ENCODE results near the gene EFNA1. TPM values are rescaled to one million over a fixed set of nuclear protein-coding genes. Genes with fewer than 3 reads are reported as not detected.

The EFNA1 gene
- total and polyA plus RNA-seq, 2 of the 13 experiments (the other 11 are each of a cell fraction or from before 2014, with no cell fraction given) = 81.8 to 874 TPM

- TF ChIP-seq ZBTB25 (CRISPR knock-in tag; IDR thresholded peaks at IDR 0.05) = peak; percentile 49; the same call in 1 of the 2 replicates
- no peak for TF ChIP-seq AHDC1 (CRISPR knock-in tag; IDR thresholded peaks at IDR 0.05; ENCODE audit: borderline replicate concordance)
- peak; percentile 96 for TF ChIP-seq ZNF605 (CRISPR knock-in tag; IDR thresholded peaks at IDR 0.05)
- TF ChIP-seq ZKSCAN1 (IDR thresholded peaks at IDR 0.05; ENCODE audit: low read length) = no peak
- TF ChIP-seq ZNF652 (CRISPR knock-in tag; IDR thresholded peaks at IDR 0.05; ENCODE audit: borderline replicate concordance, low read depth) = no peak
- peak; percentile 50 for TF ChIP-seq DBP (CRISPR knock-in tag; IDR thresholded peaks at IDR 0.05; ENCODE audit: not compliant biosample characterization)
- TF ChIP-seq MIER3 (CRISPR knock-in tag; IDR thresholded peaks at IDR 0.05; ENCODE audit: borderline replicate concordance) = peak; percentile 33; the same call in 1 of the 2 replicates
- TF ChIP-seq NFIC (IDR thresholded peaks at IDR 0.05; ENCODE audit: low read length) = no peak
- TF ChIP-seq HNF1B (CRISPR knock-in tag; IDR thresholded peaks at IDR 0.05) = peak; percentile 70; the same call in 1 of the 2 replicates
- TF ChIP-seq RARA (CRISPR knock-in tag; IDR thresholded peaks at IDR 0.05) = peak; percentile 23; the same call in 1 of the 2 replicates
- peak; percentile 99 for TF ChIP-seq KDM2A (CRISPR knock-in tag; IDR thresholded peaks at IDR 0.05; ENCODE audit: borderline replicate concordance, low read depth)
- peak; percentile 77 for TF ChIP-seq HINFP (CRISPR knock-in tag; IDR thresholded peaks at IDR 0.05; ENCODE audit: low read depth)
- no peak for TF ChIP-seq MZF1 (CRISPR knock-in tag; IDR thresholded peaks at IDR 0.05; ENCODE audit: borderline replicate concordance)
- TF ChIP-seq ZNF580 (CRISPR knock-in tag; IDR thresholded peaks at IDR 0.05; ENCODE audit: borderline replicate concordance, low read depth) = no peak; the same call in 1 of the 2 replicates
- peak; percentile 46; the same call in 1 of the 2 replicates for TF ChIP-seq DMAP1 (CRISPR knock-in tag; IDR thresholded peaks at IDR 0.05)
- TF ChIP-seq ZFX (CRISPR knock-in tag; IDR thresholded peaks at IDR 0.05; ENCODE audit: low read depth) = peak; percentile 64; the same call in 1 of the 2 replicates
- no peak for TF ChIP-seq ZNF207 (IDR thresholded peaks at IDR 0.05; ENCODE audit: borderline replicate concordance)
- TF ChIP-seq SOX5 (CRISPR knock-in tag; IDR thresholded peaks at IDR 0.05; ENCODE audit: borderline replicate concordance) = peak; percentile 9; the same call in 1 of the 2 replicates
- TF ChIP-seq ESRRA (CRISPR knock-in tag; IDR thresholded peaks at IDR 0.05; ENCODE audit: low read depth) = peak; percentile 12; the same call in 1 of the 2 replicates
These were observed 7.8 kb downstream of the EFNA1 start, which contains the start of gene SLC50A1 (continued) for GRCh38 chr1:155135415-155136028.

Measured in HepG2 (cell line).